Measurements from ENCODE around the gene PRIM2.
"Not testable (repeated sequence)": the region's sequence is repeated elsewhere in the genome, so short reads cannot be mapped to it uniquely, and the experiment has no call there.

The PRIM2 gene

DNA sequence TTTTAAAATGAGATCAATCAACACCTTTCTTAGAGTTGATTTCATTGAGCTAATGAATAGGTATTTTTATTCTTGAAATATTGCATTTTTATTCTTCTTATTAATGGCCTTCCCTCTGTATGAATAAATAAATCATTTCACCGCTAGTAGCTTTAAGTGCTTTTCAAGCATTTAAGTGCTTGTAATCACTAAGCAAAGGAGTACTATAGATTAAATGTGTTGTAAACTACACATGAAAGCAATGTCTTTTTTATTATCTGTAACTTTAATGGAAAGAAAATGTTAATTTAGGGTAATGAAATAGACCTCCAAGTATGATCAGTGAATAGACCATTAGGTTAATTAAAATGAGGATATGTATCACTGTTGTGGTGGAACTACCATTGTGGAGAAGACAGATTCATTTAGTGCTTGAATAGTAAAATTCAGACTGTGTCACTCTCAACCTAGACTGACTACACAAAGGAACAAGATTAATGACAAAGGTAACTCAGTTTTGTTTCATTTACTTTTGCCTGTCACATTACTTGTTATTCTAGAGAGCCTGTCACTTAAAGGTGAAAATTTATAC, 132.2 kb downstream of the PRIM2 start:
- DNase-seq: not testable (repeated sequence)

DNA sequence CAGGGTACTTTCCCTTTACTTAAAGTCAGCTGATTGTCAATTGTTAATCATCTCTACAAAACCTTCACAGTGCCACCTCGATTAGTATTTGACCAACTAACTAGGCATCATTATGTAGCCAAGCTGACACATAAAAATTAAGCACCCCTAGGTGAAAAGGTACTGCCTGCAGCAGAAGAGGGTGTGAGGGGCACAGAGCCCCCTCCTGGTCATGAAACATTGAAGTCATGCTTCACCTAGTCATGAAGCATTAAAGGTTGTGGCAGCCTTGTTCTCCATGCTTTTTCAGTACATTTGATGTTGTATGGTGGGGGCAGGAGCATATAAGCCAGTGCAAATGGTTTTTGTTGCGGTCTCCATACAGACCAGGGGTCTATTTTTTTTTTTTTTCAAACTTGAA, 142.4 kb downstream of the PRIM2 start:
- DNase-seq: not testable (repeated sequence)

DNA sequence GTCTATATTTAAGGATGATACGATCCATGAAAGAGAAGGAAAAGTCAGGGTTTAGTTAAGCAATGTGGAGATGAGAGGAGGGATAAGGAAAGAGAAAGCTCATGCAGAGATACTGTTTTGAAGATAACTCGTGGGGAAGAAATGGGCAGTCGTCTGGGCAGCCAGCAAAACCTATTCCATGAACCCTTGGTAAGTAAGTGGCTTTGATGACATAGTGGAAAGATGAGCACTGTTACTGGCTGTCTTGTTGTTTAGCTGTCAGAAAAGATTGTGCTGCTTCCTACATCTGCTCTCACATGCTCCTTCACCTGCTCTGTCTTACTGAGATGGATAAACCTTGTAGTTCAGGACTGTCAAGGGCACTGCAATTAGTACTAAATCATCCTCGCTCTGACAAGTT, 143.6 kb downstream of the PRIM2 start:
- not testable (repeated sequence) for DNase-seq

DNA sequence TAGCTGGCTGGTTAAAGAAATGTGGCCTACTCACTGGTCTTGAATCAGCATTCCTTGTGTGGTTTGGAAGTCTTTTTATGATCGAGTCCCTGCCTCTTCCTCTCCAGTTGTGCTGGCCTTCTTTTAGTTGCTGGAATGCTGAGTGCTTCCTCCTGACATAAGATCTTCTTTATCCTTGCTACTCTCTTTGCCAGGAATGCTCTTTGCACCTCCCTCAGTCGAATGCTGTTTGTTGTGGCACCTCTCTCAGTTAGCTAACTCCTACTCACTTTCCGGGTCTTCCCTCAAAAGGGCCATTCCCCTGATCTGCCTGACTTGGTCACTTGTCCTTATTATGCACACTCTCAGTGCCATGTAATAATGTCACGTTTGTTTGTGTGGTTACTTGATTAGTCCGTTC, 146.4 kb downstream of the PRIM2 start:
- peak; percentile 43 for DNase-seq

DNA sequence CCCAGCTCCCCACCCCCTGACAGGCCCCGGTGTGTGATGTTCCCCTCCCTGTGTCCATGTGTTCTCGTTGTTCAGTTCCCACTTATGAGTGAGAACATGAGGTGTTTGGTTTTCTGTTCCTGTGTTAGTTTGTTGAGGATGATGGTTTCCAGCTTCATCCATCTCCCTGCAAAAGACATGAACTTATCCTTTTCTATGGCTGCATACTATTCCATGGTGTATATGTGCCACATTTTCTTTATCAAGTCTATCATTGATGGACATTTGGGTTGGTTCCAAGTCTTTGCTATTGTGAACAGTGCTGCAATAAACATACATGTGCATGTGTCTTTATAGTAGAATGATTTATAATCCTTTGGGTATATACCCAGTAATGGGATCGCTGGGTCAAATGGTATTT, 148.5 kb downstream of the PRIM2 start:
- DNase-seq: not testable (repeated sequence)

DNA sequence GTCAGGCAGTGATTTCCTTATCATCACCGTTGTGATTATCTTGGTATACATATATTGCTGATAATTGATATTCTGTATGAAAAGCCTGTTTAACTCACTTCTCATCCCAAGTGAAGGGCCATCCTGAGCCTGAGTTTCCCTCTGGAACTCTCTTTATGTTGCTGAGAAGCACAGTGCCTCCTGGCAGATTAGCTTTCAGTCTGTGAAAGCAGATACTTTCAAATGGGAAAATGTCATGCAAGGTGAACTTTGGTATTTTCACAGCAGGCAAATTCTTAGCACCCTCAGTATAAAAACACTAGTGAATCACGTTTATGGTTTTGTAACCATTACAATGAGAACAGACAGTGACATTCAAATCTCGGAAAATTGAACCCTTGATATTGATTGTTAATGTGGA, 151.6 kb downstream of the PRIM2 start:
- peak; percentile 17 for DNase-seq

DNA sequence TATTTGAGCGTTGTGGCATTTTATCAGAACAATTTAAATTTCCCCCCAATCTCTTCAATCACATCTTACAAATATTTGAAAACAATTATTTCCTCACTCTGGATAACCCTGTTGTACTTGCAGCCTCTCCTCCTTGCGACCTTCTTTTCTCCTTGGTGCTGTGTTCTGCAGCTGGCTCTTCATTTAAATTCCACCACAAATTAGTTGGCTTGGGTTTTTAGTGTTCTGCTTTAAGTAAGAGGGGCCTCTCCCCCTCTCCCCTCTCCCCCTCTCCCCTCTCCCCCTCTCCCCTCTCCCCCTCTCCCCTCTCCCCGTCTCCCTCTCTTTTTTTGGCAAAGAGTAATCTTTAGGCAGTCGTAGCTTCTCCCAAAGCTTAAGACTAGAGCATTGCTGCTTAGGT, 152.7 kb downstream of the PRIM2 start:
- not testable (repeated sequence) for DNase-seq

DNA sequence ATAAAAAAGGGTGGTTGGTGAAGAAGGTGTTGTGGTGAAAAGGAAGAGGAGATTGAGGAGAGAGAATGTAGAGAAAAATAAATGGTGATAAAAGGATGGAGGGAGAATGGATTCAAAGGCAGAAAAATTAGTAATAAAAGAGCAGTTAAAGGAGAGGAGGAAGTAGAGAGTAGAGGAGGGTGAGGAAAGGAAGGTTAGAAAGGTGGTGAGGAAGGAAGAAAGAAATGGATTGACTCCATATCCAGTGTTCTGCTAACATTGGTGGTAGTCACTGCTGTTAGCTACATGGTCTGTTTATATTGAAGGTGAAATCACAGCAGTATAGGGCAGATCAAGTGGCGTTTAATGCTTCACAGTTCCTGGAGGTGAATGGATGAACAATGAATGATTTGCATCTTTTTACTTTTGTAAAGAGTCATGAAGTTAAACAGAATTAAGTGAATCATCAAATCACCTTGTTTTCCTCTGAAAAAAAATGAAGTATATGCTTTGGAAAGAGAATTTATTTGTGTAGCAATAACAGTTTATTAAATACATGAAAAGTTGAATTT, 154.0 kb downstream of the PRIM2 start:
- not testable (repeated sequence) for DNase-seq

DNA sequence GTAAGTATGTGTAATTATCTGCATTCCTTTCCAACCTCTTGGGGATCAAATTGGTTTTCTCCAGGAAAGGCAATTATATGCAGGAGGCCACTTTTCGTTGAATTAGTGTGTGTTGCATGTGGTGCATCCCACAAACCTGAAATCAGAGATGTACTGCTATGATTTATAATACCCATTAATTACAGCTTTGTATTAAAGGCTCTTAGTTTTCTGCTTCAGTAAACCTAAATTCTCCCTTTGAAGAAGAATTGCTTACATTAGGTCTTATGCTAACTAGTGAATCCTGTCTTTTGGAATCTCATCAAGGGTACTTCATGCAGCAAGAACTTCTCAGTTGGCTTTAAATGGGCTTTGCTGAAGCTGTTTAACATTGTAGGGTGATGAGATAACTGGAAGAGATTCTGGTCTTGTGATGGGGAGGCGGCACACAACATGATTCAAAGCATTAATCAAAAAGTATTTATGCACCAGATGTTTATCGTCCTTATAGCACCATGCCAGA, 155.5 kb downstream of the PRIM2 start:
- peak; percentile 96 for DNase-seq

DNA sequence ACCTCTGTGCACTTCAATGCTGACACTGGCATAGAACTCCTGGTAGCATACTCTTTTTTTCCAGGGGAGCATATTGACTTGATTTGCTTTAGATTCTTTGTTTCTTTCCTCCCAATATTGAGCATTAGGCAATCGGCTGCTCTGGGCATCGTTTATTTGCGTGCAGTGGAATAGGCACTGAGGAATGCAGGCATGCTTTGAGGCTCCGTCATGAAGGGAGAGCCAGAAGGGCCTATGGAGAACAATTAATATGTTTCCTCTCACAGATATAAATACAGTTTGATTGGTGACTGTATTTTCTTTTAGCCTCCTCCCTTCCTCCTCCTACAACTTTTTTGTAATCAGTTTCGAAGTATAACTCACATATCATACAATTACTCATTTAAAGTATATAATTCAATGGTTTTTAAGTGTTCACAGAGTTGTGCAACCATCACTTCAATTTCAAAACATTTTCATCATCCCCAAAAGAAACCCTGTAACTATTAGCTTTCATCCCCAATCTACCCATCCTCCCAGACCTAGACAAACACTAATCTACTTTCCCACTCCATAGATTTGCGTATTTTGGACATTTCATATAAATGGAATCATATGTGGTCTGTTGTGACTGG, 157.5 kb downstream of the PRIM2 start:
- peak; percentile 83 for DNase-seq

DNA sequence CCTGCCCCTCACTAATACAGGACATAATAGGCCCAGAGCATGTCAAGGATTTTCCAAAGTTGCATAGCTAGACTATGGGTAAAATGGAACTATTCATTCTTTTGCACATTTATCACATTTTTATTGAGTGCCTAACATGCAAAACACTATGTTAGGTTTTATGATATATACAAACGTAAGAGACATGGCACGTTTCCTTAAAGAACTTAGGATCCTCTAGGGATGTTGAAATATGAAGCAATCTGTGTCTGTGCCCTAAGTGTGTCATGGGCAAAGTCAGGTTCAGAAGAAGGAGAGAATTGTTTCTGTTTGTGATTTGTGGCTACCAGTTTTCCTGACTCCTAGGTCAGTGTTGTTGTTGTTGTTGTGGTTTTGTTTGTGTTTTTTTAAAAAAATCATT, 158.2 kb downstream of the PRIM2 start:
- peak; percentile 46 for DNase-seq

DNA sequence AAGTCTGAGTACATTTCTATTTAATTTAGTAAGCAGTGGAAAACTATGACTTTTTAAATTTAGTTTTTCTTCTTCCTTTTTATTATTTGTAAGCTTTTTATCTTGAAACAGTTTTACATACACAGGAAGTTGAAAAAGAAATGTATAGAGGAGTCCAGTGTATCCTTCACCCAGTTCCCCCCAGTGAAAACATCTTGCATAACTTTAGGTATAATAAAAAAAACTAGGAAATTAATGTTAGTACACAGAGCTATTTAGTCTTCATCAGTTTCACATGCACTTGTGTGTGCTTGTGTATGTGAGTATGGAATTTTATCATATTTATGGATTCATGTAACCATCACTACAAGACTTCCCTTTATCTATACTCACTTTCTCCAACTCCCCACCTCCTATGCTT, 162.8 kb downstream of the PRIM2 start:
- not testable (repeated sequence) for DNase-seq

DNA sequence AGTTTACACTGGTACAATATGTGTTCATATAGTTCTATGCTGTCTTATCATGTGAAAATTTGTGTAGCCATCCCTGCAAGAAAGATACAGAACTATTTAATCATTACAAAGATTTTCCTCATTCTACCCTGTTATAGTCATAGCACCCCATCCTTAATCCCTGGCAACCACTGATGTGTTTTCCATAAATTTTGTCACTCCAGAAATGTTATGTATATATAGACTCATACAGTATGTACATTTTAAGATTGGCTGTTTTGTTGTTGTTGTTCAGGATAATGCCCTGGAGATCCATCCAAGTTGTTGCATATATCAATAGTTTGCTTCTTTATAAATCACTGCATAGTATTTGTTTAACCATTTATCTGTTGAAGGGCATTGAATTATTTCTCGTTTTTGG, 163.7 kb downstream of the PRIM2 start:
- DNase-seq: not testable (repeated sequence)

DNA sequence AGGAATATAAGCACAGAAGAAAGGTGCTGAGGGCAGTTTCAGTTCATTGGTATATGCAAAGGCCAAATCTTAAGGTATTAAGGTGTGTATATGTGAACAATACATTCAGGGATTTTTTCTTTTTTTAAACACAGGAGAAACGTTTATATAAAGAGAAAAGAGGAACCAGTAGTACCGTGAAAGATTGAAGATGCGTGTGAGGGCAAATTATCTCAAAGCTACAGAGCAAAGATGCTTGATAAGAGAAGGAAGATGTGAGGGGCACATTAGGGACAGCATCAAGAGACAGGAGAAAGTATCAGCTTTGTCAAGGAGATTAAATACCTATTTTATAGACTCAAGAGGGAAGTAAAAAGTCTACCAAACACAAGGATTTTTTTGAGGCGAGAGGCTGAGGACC, 165.0 kb downstream of the PRIM2 start:
- not testable (repeated sequence) for DNase-seq

DNA sequence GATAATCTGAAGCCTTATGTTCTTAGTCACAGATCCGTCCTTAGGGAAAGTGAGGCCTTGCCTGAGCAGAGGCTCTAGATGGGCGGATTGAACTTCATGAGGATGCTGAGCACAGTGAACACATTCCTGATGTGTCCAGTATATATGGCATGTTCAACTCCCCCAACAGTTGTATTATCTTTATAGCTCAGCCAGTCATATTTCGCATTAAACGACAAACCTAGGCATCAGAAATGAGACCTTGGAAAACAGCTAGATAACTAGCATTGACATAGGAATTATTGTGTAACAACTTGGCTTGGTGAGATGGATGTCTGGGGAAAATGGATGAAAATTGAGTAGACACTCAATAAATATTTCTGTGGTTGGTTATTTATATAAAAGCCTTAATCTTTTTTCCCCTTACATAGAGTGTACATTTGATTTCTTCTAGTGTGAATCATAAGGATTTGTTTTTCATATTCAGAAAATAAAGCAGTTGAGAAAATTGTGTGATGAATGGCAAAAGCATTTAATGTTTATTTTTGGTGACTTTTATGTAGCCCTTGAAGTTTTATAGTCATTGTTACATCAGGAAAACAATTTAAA, 169.2 kb downstream of the PRIM2 start:
- peak; percentile 72 for DNase-seq

DNA sequence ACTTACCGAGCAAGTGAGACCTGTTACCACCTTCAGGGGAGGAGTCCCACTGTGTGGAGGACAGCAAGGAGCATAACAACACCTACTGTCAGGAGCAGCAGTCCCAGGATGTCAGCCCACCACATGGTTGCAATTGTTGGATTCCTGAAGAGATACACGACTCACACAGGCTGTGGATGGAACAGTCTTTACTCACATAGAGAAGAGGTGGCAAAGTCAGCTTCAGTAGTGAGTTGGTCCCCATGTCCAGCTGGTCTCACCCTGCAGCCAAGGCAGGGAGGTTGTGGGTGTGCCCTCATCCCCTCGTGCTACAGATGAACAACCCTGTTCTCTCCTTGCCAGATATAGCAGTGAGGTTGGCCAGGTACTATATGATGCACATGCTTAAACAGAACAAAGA, 171.1 kb downstream of the PRIM2 start:
- not testable (repeated sequence) for DNase-seq

DNA sequence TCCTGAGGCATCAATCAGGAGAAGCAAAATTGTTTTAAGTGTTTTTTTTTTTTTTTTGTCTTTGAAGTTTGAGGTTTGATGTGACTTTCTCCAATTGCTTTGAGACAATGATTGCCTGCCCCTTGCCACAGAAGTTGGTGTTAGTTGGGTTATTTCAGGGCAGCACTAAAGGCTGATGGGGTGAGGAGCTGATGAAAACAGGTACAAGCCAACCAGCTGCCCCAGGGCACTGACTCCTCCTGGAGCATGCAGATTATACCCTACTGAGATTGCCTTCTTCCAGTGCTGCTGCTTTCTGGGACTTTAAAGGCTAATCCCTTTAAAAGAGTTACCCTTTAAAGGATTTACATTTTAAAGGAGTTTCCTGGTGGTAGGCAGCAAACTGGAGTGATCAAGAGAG, 172.5 kb downstream of the PRIM2 start:
- not testable (repeated sequence) for DNase-seq

DNA sequence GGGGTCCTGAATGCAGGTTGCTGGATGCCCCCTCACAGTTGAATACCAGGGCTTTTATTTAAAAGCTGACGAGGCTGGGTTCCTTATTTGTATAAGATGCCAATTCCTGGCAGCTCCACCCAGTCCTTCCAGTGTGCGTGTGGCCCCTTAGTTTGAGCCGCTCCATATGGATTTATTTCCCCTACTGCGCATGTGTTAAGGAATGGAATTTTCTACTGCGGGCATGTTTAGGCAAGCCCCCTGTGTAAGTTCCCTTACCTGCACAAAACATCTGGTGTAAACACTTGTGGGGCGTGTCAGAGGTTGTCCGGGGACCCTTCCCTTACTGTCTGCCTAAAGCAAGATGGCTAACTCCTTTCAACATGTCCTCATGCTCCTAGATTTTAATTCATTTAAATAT, 174.4 kb downstream of the PRIM2 start:
- DNase-seq: not testable (repeated sequence)

DNA sequence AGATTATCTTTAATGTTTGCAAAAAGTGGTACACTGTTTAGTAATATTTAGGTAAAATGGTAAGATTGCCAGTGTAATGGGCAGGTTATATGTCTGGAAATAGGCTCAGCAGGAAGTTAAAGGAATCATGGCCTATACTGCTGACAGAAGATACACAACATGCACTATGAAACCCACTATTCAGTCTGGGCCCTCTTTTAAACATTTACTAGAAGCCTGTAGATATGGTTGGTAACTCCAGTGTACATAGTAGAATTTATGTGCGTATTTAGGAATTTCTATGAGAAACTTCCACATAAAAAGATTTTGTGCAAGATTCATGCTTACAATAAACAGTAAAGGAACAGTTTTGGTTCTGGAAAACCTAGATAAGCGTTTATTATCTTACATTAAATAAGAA, 178.8 kb downstream of the PRIM2 start:
- not testable (repeated sequence) for DNase-seq

DNA sequence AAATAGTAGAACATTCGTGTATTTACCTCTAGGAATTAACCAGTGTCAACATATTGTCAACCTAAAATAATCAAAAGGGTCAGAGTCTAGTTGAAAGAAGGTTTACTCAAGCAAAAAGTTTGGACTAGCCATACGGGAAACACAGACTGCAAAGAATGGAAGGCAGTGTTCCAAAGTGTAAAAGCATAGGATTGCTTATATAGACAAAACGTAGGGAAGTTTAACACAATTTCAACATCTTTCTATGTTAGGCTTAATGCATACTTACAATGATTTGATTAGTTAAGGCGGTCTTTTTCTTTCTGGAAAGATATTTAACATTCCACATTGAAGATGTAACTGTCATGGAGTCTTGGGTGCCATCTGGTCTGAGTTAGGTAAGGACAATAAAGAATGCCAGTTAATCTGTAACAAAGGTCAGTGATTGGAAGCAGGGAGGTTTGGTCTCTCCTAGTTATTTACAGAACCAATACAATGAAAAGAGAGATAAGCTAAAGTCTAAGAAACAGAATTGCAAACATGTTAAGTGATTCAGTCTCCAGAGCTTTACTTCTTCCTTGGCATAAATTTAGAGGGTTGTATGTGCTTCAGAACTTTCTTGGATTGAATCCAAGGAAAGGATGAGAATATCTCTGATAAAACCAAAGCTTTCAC, 183.1 kb downstream of the PRIM2 start:
- DNase-seq: peak; percentile 79

DNA sequence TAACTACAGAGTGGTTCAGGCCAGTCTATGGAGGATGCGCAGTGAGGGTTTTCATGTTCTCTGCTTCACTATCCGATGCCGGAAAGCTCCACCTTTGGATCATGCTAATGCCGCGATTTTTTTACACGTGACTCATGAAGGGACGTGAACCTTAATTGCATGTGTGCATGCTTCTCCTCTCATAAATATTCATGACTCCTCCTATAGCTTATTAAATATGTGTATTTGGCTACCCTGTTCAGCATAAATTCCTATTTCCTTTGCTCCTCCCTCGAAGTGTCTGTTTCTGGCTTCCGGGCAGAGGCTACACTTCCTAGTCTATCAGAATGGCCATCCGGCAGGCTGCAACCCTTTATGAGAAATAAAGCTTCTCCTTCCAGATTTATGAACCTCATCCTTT, 185.0 kb downstream of the PRIM2 start:
- not testable (repeated sequence) for DNase-seq

DNA sequence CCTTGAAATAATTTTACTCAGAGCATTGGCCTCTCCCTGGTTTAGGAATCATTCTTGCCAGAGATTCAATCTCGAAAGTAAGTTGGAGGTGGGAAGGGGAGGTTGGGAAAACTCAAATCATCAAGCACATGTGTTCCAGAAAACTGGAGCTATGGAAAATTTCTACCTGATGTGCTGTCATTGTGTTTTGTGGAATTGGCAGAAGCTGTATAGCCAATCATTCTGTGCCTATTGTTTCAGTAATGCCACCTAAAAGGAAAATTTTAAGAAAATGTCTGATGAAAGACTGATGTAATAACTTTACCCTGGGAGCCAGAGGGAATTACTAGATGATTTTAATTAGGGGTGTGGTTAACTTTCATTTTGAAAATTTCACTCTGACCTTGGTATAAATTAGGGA, 187.8 kb downstream of the PRIM2 start:
- DNase-seq: peak; percentile 38

DNA sequence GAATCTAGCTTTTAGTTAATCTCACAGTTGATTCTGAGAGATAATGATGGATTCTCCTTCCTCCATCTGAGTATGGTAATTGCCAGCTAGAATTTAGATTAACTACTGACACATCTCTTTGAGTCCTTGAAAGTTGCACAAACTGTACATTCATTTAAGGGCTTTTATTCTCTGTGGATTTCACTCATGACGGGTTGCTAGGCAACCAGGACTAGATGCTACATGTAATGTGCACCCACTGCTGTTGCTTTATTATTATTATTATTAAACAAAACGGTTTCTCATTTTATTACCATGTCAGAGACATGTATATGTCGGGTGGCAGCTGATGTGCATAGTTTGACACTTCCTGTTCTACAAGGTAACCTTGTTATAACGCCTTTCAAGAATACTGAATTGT, 193.0 kb downstream of the PRIM2 start:
- not testable (repeated sequence) for DNase-seq

DNA sequence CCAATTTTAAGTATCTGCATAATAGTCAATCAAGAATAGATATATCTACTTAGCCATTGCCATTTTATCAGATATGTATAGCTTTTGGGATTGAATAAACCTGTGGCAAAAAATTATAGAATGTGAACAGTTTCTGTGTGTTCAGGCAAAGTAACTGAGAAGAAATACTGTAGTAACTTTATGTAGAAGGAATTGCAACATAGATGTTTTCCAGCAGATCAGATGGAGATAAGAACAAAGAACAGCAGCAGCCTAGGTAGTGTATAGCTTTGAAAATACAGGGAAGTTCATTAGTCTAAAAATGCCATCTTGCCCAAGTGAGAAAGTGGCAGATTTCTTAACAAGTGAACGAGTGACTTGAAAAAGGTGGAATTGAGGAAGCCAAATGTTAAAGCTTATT, 197.7 kb downstream of the PRIM2 start:
- not testable (repeated sequence) for DNase-seq

Measured in fibroblast of upper back skin (primary cell).